GM18517 (cell line): ENCODE measurements around the gene CARS1.

Experiments used
- ATAC-seq: cut with Tn5 transposase; IDR thresholded peaks from one replicate; pipeline ENCODE4 v1.9.1; 2021; ENCODE audit warnings: mild to moderate bottlenecking, moderate library complexity; ENCODE audit not compliant: unreplicated experiment

Gene CARS1

DNA sequence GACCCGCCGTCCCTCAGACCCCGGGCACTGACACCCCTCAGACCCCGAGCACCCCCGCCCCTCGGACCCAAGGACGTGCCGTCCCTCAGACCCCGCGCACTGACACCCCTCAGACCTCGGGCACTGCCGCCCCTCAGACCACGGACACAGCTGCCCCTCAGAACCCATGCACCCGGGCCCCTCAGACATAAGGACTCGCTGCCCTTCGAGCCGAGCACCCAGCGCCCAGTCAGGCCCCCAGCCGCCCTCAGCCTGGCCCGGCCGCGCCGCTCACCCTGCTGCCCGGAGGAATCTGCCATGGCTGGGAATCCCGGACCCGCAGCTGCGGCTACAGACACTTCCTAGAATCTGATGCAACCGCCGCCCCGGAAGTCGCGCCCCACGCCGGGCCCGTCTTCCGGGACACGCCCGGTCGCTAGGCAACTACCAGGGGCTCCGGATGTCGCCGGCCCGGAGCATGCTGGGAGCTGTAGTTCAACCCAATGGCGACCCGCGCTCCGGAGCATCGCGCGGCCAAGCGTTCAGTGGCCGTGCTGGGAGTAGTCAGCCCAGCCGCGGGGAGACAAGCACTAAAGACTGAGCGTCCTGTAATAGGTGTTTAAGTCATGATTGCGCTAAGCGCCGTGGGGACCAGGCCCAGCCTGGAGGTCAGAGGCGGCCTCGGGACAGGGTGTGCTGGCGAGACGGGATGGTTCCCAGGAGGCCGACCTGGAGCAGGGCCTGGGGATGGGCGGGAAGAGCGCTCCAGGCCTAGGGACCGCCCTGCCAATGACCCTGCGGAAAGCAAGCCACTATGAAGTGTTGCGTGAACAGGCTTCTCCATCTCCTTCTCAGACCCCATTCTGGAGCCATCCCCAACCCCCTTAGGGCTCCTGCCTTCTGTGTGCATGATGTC lies at the start of gene CARS1:
CARS1 (minus strand) TSS at position 355 of the 895 bp plus-strand sequence; CDS start at position 299, 56 bp downstream.
- peak; percentile 86 for ATAC-seq

DNA sequence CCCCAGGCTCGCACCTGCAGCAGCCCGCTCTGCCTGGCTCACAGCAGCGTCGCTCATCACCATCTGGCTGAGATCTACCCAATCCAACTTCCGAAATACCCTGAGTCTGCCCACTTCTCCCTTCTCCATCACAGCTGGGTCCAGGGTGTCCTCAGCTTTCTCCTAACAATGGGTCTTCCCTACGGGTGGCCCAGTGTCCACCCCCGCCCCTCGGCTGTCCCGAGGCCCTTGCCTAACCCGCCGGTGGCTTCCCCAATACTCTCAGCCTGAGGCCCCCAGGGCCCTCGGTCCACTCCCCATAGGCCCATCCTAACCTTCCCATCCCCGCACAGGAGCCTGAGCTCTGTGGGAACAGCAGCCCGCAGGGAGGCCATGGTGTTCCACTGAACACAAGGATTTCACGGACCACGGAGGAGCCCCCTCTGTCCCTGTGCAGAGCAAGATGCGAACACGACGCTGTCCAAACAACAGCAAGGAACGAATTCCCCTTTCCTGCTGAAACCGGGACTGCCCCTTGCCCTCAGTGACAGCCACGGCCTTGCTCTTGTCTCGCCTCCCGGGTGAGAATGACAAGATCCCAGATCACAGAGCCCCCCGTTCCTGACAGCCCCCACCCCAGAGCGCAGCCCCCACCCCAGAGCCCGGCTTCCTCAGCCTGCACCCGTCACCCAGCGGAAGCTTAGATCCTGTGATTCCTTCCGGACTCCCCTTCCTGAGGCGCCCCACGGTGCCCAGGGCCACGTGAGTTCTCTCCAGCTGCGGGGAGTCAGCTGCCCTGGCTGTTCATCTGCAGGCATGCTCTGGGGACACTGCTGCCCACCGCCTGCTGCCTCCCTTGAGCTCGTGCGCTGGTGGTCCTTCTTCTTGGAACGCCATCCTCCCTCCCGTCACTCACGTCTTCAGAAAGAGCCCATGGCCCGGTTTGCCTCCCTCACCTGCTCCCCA lies 48.8 kb upstream of the CARS1 start:
- ATAC-seq = no peak

DNA sequence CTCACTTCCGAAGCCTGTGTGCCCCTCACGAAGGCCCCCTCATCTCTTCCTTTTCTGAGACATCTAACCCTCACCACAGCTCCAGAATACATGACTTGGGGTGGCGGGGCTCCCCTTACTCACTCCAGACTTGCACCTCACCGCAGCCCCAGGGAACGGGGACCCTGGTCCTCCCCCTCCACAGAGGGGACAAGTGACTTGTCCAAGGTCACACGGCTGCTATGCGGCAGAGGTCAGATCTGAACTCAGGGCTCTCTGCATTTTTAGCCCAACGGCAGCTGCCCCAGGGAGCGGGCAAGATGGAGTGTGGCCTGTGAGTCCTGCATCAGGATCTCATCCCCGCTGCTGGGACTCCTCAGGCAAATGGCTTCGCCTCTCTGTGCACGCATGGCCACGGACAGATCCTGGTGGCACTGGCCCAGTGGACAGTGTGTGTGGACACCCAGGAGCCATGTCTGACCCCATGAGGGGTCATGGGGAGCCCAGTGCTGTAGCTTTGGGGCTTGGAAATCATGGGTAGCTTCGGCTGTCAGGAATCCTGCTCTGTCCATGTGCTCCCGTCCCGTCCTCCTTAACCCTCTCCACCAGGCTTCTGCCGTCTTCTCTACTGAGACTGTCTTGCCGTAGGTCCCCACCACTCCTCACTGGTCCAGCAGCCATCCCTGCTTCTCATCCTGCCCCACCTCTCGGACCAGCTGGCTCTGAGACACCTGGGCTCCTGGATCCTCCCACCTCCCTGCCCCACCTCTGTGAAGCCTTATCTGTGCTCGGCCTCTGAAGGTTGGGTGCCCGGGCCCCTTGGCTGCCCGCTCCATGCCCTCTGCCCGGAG lies 48.0 kb upstream of the CARS1 start:
- ATAC-seq = no peak

DNA sequence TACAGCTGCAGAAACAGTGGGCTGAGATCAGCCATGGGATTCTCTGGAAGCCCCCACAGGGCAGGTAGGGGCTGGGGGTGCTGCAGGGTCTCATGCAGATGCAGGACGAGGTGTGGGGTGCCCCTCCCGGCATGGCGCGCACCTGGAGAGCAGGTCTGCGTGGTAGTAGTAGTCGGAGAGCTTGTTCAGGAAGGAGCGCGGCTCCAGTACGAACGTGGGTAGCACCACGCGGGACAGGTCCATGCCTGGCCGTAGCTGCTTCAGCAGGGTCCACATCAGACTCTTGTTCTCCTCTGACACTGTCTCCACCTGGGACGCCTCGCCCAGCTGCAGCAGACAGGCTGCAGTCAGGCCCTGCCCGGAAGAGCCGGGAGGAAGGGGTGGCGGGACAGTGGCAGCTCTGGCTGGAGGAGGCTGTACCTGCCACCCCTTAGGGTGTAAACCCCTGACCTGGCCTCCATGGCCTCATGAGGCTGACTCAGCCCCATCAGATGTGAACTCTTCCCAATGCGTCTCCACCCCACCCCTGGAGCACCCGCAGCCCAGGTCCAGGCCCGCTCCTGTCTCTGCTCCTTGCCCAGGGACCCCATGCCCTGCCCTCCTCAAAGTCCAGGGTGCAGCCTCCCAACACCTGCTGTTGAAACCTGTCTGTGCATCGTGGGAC lies 47.0 kb upstream of the CARS1 start:
- ATAC-seq = no peak

DNA sequence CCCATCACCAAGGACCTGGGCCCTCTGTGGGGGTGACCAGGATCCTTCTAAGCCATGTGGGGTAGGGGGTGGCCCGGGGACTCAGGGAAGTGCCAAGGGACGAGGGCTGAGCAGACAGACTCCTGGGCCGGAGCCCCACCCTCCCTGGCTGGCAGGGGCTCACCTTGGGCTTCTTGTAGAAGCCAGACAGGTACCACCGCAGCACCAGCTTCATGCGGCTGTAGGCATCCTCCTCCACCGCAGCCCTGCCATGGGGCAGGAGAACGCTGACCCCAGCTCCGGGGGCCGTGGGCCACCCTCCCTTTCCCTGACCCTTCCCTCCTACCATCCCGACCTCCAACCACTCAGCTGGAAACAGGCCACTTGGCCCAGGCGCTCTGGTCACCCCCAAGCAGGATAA lies 45.9 kb upstream of the CARS1 start:
- no peak for ATAC-seq

DNA sequence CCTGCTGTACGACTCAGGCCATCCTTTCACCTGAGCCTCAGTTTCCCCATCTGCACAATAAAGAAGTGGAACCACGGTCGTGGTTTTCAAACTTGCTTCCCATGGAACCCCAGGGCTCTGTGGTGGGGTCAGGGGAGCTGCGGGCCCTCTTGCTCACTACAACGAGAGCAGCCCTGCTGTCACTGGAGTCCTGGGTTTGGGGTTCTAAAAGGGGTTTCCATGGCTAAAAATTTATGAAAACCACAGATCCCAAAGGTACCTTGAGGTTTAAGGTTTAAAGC lies 45.4 kb upstream of the CARS1 start:
- no peak for ATAC-seq

DNA sequence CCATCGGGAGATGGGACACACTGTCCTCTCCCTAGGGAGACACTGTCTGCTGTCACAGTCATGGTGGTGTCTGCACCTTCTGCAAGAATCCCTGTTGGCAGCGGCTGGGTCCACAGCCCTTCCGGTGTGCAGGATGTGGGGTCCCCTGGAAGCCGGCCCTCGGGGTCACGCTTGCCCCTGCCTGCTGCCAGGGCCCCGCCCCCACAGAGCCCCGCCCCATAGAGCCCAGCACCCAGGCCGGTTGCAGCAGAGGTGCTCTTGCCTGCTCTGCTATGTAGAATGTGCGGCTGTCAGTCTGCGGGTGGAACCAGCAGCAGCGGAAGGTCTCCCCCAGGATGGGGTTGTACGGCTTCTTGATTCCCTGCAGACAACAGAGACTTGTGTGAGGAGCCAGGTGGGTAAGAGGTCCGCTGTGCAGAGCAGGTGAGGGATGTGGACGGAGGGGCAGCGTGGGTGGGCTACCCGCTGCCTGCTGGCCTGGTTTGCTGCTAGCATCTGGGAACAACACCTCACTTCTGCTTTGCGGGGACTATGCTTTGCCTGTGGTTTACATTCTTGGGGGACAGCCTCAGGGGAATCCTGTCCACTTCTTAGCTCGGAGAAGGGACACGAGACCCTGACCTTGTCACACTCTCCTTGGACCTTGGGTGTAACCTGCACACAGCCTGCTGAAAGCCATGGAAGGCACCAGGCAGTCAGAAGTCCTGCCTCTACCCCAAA lies 44.9 kb upstream of the CARS1 start:
- no peak for ATAC-seq

DNA sequence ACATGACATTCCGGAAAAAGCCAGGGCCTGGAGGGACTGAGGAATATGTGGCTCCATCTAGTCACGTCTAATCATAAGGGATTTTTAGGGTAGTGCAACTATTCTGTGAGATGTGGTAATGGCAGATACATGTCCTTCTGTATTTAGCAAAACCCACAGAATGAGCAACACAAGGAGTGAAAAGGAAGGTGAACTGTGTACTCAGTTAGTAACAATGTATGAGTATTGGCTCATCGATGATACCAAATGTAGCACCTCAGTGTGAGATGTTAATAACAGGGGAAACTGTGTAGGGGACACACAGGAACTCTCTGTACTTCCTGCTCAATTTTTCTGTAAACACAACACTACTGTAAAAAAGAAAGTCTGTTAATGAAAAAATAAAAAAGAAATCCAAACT lies 42.0 kb upstream of the CARS1 start:
- ATAC-seq = no peak

DNA sequence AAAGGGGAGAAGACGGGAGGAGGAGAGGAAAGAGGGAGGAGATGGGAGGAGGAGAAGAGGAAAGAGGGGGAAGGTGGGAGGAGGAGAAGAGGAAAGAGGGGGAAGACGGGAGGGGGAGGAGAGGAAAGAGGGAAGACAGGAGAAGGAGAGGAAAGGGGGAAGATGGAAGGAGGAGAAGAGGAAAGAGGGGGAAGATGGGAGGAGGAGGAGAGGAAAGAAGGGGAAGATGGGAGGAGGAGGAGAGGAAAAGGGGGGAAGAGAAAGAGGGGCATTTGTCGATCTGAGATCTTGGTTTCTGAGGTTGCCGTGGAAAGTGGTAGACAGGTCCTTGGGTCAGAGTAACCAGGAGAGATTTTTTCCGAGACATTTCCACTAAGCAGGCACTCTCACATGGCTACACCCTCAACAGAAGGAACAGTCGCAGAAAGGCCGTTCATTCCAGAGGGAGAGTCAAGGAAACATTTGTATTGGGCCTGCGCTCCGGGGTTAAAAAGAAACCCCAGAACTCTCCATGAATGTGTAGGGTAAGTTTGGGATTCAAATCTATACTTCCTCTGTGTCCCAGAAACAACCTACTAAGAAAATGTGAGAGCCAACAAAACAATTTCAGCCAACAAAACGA lies 39.8 kb upstream of the CARS1 start:
- no peak for ATAC-seq

DNA sequence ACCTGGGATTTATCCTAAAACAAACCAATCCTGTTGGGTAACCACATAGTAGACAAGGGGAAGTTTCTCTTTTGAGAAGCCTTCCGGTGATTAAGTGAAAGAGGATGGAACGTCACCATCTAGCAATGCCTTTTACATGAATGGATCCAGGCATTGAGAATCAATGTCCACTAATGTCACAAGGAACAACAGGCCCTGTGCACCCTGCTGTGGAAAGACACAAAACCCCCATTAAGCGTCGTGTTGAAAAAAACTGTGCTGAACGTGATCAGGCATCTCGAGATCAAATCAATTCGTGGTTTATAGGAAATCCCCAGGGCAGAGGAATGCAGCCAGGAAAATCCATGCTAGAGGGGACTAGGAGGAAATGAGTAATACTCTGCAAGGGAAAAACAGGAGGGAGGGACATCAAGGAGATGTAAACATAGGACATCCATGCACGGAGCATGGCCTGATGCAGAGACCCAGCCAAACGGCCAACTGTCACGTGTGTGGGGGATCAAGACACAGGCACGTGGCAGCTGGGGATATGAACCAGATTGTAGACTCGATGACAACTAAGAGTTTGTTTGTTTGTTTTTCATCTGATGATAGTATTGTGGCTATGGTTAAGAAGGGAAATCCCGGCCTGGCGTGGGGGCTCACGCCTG lies 38.6 kb upstream of the CARS1 start:
- no peak for ATAC-seq

DNA sequence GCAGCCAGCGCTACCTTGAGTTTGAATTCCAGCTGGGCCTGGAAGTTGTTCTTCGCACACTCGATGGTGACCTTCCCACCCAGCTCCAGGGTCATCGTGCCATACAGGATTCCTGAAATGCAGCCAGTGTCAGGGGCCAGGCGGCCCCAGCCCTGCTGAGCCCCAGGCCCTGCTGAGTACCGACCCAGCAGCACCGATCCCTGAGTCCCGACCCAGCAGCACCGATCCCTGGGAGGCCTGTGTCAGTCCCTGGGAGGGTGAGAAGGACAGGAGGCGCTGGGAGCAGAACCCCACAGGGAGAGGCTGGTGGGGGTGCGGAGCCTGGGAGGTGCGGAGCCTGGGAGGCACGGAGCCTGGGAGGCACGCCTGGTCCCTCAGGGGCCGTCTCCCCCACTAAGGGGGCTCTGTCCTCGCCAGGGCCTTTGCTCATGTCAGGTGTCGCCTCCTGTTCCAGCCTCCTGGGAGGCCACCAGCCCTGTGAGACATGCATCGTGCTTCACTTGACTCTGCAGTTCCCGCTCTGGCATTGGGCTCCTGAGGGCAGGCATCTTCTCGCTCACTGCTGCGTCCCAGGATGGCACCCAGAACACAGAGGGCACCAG lies 37.1 kb upstream of the CARS1 start:
- ATAC-seq = no peak

DNA sequence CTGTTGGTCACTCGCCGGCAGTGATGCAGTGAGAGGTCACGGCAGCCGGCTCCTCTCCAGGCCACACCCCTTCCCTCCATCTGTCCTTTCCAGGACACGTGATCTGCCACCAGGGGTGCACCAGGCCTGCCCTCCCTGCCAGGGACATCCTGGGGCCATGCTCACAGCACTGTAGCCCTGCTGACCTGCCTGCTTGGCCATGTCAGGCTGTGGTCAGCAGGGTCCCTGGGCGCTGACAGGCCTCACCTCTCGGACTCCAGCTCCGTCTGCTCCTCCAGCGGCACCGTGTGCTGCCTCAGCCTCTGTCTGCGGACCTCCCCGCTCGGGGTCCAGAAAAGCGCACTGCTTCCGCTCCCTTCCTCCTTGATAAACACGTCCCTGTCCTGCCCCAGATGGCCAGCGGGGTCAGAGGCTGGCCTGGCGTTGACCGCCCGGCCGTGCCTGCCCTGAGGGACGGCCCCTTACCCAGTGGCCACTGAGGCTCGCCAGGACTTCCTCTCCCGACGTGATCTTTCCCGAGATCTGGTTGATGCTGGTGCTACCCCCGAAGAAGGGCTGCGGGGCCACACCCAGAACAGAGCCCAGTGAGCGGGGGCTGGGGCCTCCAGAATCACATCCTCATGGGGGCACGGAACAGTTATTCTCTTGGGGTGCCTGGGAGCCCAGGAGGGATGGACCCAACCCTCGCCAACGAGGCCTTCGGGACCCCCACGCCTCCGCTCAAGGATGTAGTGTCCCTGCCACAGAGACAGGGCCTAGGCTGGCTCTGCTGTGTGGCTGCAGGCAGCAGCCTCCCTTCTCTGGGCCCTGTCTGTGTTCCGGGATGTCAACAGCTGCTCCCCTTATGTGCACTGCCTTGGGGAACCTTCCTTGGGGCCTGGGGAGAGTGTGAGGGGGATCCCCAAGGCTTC lies 36.3 kb upstream of the CARS1 start:
- ATAC-seq = no peak

DNA sequence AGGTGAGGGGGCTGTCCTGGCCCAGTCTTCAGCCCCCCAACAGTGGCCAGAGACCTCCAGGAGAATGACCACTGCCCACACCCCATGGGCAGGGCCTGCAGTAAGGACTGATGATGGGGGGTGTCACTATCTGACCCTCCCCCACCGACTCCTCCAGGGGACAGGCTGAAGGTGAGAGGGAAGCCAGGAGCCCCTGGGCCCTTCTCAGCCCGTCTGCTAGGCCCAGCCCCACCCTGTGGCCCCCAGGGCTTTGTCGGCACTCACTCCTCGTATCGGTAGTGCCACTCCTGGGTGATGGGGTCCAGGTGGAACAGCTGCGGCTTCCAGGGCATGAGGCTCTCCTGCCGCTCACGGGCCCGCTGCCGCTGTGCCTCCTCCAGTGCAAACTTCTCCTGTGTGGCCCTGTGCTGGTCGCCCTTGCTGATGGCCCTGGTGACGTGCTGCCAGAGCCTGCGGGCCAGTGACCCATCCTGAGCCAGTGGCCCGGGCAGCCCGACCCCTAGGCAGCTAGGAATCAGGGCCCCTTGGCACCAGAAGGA lies 35.4 kb upstream of the CARS1 start:
- no peak for ATAC-seq

DNA sequence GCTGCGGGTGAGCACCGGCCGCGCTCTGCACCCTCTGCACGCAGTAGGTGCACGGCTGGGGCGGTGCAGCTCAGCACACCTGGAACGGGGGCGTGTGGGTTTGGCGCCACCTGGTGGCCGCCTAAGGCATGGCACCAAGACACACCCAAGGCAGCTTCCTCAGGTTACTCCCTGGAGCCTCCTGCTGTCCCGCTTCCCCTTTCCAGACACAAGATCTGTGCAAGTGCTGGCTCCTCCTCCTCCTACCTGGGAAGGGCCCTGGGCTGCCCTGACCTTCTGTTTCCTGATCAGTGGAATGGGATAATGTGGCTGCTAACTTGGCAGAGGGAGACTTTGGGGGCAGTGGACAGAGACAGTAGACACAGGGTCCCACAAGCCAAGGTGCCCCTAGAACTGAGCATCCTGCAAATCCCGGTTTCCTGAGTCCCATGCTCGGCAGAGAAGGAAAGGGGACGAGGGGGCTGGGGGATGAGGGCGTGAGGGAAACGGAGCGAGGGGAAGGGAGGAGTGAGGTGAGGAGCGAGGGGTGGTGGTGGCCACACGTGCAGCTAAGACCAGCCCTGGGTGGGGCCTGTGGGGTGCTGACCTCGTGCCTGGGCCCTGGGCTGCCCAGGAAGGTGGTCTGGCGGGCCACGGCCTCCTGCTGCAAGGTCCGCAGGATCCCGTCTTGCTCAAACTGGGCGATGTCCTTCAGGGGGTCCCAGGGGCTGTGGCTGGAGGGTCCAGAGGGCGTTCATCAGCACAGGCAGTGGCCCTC lies 34.8 kb upstream of the CARS1 start:
- ATAC-seq = no peak

DNA sequence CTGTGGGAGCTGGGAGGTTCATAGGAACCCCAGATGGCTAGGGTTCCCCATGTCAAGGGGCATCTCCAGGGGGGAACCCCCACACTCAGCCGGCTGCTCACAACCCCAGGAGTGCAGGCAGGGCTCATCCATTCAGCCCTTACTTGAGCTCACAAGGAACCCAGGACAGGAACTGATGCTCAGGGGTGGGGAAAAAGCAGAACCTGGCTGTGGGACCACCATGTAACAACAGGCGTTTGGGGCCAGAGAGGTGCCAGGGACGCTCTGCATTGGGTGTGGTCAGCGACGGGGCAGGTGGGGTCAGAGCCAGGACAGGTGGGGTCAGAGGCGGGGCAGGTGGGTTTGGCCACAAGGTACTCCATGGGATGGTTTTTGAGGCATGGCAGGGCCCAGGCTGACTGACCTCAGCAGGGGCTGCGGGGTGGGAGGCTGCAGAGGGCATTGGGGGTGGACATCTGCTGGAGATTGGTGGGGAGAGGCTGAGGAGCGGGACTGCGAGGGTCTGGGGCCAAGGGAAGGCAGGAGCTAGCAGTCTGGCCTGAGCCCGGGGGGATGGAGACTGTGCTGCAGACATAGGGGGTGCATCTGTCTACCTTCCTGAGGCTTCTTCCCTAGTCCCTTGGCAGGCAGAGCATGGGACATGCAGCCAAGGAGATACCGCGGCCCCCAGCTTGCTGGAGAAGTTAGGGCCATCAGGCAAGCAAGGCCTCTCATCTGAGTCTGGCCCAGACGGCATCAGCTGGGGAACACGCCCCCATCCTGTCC lies 34.0 kb upstream of the CARS1 start:
- ATAC-seq = no peak
